Fibroblast of mammary gland (primary cell): ENCODE results near the gene USP11.

Experiments used
- DNase-seq: peaks from one replicate; pipeline ENCODE4 v3.0.0-alpha.2; 2010; ENCODE audit warnings: low read depth
- H3K4me3 ChIP-seq: 2 replicates; pipeline ENCODE4 v1.5.1; 2011; ENCODE audit warnings: low read depth, mild to moderate bottlenecking, low read length, moderate library complexity; ENCODE audit not compliant: control insufficient read depth
- TF ChIP-seq, protein P1 (sequence below): conservative IDR thresholded peaks from 2 replicates; pipeline ENCODE4 v1.5.1; 2011; ENCODE audit warnings: low read depth, low read length, inconsistent platforms; ENCODE audit not compliant: control insufficient read depth, insufficient read depth

USP11 gene

DNA sequence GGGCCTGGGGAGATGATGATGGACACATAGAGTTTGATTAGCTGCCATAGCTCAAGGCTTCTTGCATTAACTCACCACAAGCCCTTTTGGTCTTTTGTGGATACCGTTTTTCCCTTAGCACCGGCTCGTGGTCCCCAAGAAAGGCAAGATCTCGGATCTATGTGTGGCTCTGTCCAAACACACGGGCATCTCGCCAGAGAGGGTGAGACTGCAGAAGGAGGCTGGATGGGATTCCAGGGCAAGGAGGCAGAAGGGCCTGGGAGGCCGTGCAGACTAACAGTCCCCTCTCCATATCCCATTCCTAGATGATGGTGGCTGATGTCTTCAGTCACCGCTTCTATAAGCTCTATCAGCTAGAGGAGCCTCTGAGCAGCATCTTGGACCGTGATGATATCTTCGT, 9.5 kb downstream of the USP11 start:
- TF ChIP-seq, protein P1, sequence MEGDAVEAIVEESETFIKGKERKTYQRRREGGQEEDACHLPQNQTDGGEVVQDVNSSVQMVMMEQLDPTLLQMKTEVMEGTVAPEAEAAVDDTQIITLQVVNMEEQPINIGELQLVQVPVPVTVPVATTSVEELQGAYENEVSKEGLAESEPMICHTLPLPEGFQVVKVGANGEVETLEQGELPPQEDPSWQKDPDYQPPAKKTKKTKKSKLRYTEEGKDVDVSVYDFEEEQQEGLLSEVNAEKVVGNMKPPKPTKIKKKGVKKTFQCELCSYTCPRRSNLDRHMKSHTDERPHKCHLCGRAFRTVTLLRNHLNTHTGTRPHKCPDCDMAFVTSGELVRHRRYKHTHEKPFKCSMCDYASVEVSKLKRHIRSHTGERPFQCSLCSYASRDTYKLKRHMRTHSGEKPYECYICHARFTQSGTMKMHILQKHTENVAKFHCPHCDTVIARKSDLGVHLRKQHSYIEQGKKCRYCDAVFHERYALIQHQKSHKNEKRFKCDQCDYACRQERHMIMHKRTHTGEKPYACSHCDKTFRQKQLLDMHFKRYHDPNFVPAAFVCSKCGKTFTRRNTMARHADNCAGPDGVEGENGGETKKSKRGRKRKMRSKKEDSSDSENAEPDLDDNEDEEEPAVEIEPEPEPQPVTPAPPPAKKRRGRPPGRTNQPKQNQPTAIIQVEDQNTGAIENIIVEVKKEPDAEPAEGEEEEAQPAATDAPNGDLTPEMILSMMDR, result no peak
- no peak overlapping the region for H3K4me3 ChIP-seq
- DNase-seq, result no peak

DNA sequence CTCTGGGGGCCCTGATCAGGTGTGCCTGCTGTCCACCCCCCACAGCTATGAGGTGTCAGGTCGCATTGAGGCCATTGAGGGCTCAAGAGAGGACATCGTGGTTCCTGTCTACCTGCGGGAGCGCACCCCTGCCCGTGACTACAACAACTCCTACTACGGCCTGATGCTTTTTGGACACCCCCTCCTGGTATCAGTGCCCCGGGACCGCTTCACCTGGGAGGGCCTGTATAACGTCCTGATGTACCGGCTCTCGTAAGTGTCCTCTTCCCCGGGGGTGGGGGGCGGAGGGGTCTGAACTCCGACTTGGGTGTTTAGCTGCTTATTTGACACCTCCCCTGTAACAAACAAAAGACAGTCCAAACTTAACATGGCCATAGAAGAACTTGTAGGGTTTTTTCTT, 10.5 kb downstream of the USP11 start:
- no peak overlapping the region for H3K4me3 ChIP-seq
- no peak for DNase-seq
- TF ChIP-seq, protein P1, result no peak

DNA sequence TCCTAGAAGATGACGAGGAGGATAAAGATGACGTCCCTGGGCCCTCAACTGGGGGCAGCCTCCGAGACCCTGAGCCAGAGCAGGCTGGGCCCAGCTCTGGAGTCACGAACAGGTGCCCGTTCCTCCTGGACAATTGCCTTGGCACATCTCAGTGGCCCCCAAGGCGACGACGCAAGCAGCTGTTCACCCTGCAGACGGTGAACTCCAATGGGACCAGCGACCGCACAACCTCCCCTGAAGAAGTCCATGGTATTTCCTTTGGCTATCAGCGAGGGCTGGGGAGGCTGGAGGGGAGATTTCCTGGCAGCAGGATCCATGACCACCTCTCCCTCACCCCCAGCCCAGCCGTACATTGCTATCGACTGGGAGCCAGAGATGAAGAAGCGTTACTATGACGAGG, 11.9 kb downstream of the USP11 start:
- no peak overlapping the region for H3K4me3 ChIP-seq
- no peak for DNase-seq
- TF ChIP-seq, protein P1, result no peak

DNA sequence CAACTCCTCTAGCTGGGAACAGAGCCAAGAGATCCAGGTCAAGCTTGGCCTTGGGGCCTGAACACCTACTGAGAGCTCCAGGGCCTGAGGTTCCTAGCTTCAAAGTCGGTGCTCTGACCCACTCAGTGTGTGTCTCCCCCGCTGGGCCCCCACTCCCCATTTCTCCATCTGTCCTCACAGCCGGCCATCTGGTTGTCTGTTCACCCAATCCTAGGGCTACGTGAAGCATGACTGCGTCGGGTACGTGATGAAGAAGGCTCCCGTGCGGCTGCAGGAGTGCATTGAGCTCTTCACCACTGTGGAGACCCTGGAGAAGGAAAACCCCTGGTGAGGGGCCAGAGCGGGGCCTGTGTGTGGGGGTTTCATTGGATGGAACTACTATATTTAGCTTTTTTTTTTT, 12.3 kb downstream of the USP11 start:
- H3K4me3 ChIP-seq, result no peak overlapping the region
- TF ChIP-seq, protein P1, result no peak
- no peak for DNase-seq

DNA sequence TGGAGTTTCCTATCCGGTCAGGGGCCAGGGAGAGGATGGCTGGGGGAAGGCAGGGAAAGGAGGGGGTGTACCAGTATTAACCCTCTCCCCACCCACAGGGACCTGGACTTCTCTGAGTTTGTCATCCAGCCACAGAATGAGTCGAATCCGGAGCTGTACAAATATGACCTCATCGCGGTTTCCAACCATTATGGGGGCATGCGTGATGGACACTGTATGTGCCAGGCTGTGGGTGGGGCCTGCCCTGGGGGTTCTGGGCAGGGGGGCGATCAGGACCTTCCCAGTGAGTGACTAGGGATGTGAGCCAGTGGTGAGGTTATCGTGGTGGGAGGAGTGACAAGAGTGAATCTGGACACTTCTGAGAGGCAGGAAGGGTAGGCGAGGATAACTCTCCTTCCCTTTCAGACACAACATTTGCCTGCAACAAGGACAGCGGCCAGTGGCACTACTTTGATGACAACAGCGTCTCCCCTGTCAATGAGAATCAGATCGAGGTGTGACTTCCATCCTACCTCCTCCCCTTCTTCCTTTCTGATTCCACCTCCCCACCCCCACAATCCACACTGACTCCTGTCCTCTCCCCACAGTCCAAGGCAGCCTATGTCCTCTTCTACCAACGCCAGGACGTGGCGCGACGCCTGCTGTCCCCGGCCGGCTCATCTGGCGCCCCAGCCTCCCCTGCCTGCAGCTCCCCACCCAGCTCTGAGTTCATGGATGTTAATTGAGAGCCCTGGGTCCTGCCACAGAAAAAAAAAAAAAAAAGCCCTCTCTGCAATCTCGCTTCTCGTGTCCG, 14.6 kb downstream of the USP11 start:
- peak; percentile 93 for DNase-seq
- no peak overlapping the region for H3K4me3 ChIP-seq
- TF ChIP-seq, protein P1, result no peak

DNA sequence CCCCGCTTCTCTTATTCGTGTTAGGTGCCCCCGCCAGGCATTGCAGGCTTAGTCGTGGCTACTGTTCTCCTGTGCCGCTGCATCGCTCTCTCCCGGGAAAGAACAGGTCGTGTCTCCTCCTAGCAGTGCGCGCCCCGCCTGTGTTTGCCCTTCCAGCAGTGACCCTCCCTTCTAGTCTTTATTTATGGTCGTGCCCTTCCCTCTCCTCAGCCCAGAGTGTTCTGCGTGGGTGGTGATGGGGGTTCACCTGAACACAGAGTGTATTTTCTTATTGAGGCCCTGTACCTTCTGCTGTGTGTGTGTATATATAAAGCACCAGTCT, 15.2 kb downstream of the USP11 start:
- no peak overlapping the region for H3K4me3 ChIP-seq
- DNase-seq, result no peak
- TF ChIP-seq, protein P1, result no peak

DNA sequence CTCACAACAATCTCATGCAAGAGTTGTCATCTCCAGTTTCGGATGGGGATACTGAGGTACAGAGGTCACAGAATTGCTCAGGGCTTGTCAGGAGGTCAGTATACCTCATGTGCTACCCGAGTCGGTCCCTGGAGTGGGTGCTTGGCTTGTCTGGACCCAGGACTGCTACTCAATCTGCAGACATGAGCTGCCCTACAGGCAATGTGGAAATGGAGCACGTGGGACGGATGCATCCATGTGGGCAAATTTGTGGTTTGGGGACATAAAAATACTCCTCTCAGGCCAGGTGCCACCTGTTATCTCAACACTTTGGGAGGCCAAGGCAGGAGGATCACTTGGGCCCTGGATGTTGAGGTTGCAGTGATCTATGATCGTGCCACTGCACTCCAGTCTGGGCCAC, 15.8 kb downstream of the USP11 start:
- TF ChIP-seq, protein P1, result no peak
- no peak for DNase-seq
- no peak overlapping the region for H3K4me3 ChIP-seq
